AG10803 (cell line): Measurements from ENCODE around the gene EIF4E1B.

ENCODE experiments used
- DNase-seq: peaks from one replicate; pipeline ENCODE4 v3.0.0; 2010; ENCODE audit warnings: low read depth
- H3K4me3 ChIP-seq: 2 replicates; pipeline ENCODE4 v1.5.1; 2011; ENCODE audit warnings: mild to moderate bottlenecking, low read length, control low read depth
- CTCF ChIP-seq: conservative IDR thresholded peaks from 2 replicates; pipeline ENCODE4 v1.5.1; 2011; ENCODE audit warnings: mild to moderate bottlenecking, low read length, control low read depth, inconsistent platforms

EIF4E1B gene

GRCh38 chr5:176691524-176691923 is 61.0 kb downstream of the EIF4E1B start:
- TF ChIP-seq CTCF: no peak
- H3K4me3 ChIP-seq: no peak overlapping the region
- DNase-seq: no peak

- H3K4me3 ChIP-seq: no peak overlapping the region
- no peak for TF ChIP-seq CTCF
- DNase-seq: no peak
Observed at GRCh38 chr5:176692326-176692725, 61.9 kb downstream of the EIF4E1B start.

- no peak for DNase-seq
- no peak overlapping the region for H3K4me3 ChIP-seq
- no peak for TF ChIP-seq CTCF
Observed at GRCh38 chr5:176692839-176693476, 62.5 kb downstream of the EIF4E1B start.

- no peak for DNase-seq
- H3K4me3 ChIP-seq: no peak overlapping the region
- no peak for TF ChIP-seq CTCF
Observed at GRCh38 chr5:176693477-176693851, 63.0 kb downstream of the EIF4E1B start.

- no peak for DNase-seq
- TF ChIP-seq CTCF: no peak
Observed at GRCh38 chr5:176694146-176694545, 63.7 kb downstream of the EIF4E1B start.

GRCh38 chr5:176694631-176695030 is 64.2 kb downstream of the EIF4E1B start:
- no peak for TF ChIP-seq CTCF
- no peak overlapping the region for H3K4me3 ChIP-seq

More at GRCh38 chr5:176694146-176694545, 63.7 kb downstream of the EIF4E1B start:
- no peak overlapping the region for H3K4me3 ChIP-seq

GRCh38 chr5:176695073-176695472 is 64.6 kb downstream of the EIF4E1B start:
- no peak for TF ChIP-seq CTCF
- no peak overlapping the region for H3K4me3 ChIP-seq
- DNase-seq: no peak

More at GRCh38 chr5:176694631-176695030, 64.2 kb downstream of the EIF4E1B start:
- no peak for DNase-seq
